GM18870 (cell line): ENCODE measurements around the gene ARHGEF39.

ENCODE experiments used
- ATAC-seq: cut with Tn5 transposase; IDR thresholded peaks from one replicate; pipeline ENCODE4 v1.9.1; 2021; ENCODE audit warnings: moderate library complexity; ENCODE audit not compliant: unreplicated experiment

ARHGEF39 gene

GRCh38 chr9:35691757-35692301 lies 26.8 kb upstream of the ARHGEF39 start:
- ATAC-seq: no peak

- no peak for ATAC-seq
Measured at GRCh38 chr9:35691334-35691650, 26.3 kb upstream of the ARHGEF39 start.

DNA sequence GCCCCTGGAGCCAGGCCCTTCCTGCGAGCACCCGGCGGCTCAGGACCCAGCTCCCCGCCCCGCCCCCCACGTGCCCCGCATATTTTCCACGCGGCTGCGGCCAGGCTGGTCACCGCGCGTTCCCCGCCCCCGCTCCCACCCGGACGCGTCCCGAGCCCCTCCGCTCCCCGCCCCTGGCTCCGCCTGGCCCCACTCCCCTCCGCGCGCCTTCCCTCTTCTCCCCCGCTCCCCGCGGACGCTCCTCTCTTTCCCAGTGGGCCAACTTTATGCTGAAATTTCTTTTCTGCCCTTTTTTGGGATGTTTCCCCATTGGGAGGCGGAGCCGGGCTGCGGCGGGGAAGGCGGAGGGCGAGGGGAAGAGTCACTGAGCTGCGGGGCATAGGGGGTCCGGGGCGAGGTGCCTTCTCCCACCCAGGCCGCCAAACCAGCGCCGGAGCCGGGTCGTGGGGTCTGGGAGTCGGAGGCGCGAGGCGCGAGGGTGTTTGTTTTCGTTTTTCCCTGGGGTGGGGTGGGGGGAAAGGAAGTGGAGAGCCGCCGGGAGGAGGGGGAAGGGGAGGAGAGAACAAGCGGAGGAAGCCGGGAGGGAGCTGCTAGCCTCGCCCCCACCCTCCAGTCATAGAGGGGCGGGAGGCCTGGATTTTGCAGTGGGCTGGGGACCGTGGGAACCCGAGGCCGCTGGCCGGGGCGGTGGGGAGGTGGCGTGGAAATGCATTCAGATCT lies 25.8 kb upstream of the ARHGEF39 start:
- no peak for ATAC-seq

DNA sequence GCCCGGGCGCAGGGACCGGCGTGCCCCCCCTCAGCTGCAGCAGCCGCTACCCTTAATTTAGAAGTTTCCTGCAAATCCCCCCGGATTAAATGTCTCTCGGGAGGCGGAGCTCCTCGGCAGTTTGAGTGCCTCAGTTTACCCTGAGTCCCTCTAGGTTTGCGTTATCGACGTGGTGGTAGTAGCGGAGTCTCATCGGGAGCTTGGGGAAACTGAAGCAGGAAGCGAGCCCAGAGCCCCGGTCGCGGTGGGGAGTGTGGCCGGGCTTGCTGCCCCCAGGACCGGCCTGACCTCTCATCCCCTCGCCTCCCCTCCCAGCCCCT lies 25.3 kb upstream of the ARHGEF39 start:
- ATAC-seq: no peak

GRCh38 chr9:35689542-35690293 lies 24.7 kb upstream of the ARHGEF39 start, which contains the start of gene TPM2:
TSS of gene TPM2 (minus strand) at chr9:35689925. CDS start at chr9:35689817, 108 bp downstream.
- ATAC-seq: no peak

- no peak for ATAC-seq
Measured at GRCh38 chr9:35688558-35689541, 23.9 kb upstream of the ARHGEF39 start.

DNA sequence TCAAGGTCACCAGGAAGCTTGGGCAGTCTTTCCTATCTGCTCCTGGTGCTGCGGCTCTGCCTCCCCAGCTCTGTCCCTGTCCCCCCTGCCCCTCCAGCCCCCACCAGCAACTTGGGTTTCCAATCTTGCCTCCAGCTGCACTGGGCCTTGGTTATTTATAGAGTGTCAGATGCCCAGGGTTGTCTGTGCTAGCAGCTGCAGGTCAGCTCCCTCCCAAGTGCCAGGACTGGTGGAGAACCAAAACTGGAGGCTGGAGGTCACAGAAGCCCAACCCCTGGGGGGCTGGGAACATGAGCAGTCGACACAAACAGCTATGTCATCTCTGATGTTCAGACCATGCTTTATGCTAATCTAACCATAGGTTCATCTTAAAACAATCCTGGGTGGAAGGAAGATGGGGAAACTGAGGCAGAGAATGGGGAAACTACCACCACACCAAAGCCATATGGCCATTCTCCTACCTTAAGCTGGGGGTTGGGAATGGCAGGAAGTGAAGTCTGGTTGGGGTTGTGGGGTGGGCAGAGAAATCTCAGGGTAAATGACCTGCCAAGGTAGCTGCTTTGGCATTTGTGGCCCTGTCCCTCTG lies 23.1 kb upstream of the ARHGEF39 start:
- ATAC-seq: no peak

- ATAC-seq: no peak
Measured at GRCh38 chr9:35687306-35687705, 22.3 kb upstream of the ARHGEF39 start.

DNA sequence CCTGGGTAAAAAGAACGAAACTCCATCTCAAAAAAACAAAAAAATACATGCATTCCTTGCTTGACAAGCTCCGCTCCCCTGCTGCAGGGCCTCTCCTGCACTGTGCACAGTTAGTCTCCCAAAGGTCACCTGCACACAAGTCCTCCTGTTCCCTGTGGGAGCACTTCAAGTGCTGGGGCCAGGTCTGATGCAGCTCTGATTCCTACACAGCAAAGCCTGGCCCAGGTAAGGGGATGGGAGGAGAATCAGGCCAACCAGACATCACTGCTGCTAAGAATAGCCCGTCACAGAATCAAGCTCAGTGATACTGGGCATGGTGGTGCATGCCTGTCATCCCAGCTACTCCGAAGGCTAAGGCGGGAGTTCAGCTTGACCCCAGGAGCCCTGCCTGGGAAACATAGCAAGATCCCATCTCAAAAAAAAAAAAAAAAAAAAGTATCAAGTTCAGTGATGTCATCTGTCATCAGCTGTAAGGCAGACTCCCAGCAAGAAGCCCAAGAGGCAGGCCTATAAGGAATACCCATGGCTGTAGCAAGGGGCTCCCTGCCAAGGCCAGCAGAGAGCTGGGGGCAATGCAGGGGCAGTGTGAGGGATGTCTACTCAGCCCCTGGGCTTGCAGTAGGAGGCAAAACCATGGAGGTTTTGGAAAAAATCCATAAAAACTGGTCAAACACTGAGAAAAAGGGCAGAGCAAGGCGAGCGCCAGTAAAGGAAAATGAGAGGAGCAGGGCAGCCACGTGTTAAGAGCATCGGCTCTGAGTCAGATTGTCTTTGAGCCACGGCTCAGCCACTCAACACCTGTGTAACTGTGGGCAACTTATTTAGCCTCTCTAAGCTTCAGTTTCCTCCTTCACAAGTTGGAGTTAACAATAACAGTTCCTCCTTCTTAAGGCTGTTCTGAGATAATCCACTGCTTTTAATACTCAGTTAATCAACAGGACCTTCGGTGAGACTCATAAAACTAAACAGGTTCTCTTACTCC lies 21.5 kb upstream of the ARHGEF39 start:
- ATAC-seq: no peak

- no peak for ATAC-seq
Measured at GRCh38 chr9:35685506-35685905, 20.5 kb upstream of the ARHGEF39 start.

DNA sequence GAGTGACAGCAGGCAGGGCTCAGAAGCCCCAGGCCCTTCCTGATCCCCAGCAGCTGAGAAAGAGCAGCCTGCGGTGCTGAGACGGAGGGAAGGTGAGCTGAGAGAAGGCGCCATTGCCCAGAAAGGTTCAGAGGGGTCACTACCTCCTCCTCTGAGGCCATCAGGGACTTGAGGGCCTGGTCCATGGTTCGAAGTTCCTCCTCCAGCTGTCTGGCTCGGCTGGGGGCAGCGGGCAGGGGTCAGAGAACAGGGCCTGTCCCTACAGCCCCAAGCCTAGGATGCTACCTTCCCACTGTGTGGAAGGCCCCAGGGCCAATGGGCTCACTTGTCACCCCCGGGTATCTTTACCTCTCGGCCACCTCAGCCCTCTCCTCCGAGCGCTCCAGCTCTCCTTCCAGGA lies 19.9 kb upstream of the ARHGEF39 start:
- ATAC-seq: no peak

DNA sequence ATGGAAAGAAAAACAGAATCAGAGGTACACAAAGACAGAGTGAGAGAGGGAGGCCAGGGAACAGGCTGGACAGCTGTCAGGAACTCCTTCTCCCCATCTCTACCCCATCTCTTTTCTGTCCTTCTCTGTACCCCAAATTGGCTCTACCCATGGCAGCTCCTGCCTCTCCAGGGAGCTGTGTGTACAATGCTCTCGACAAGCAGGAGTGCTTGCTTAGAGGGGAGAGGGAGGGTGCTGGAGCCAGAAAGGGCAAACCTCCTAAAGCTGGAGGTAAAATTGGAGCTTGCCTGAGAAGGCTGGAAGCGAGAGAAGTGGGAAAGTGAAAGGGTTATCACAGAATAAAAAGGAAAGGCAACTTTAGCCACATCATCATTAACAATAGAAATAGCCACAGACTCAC lies 18.3 kb upstream of the ARHGEF39 start:
- no peak for ATAC-seq

DNA sequence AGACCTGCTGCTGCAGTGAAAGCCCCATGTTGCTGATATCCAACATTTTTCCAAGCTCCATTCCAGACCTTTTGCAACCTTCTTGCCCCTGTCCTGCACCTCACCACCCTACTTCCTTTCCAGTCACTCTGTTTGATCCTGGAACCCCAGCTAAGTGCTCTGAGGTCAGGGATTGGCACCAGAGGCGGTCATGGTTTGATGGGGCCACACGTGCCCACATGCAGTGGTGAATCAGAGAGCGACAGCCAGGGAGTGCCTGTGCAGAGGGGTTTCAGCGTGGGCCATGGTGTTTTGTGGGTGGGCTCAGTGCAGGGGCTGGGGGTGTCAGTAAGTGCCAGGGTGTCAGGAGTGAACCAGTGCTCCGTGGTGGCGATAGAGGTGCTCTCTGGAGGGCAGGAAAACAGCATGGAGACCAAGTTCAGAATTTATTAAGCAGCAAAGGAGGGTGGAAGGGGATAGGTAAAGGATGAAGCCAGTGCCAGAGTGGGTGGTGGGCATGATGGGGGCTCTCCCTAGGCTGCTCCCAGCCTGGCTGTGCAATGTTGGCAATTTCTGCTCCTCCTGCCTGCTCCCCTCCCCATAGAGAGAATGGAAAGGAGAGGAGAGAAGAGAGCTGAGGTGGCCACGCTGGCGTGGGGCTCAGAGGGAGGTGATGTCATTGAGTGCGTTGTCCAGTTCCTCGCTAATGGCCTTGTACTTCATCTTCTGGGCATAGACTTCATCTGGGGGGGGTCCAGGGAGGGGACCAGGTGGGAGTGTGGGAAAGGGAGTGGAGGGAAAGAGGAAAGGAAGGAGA lies 17.7 kb upstream of the ARHGEF39 start:
- ATAC-seq: no peak

GRCh38 chr9:35682051-35682450 lies 17.1 kb upstream of the ARHGEF39 start:
- no peak for ATAC-seq

DNA sequence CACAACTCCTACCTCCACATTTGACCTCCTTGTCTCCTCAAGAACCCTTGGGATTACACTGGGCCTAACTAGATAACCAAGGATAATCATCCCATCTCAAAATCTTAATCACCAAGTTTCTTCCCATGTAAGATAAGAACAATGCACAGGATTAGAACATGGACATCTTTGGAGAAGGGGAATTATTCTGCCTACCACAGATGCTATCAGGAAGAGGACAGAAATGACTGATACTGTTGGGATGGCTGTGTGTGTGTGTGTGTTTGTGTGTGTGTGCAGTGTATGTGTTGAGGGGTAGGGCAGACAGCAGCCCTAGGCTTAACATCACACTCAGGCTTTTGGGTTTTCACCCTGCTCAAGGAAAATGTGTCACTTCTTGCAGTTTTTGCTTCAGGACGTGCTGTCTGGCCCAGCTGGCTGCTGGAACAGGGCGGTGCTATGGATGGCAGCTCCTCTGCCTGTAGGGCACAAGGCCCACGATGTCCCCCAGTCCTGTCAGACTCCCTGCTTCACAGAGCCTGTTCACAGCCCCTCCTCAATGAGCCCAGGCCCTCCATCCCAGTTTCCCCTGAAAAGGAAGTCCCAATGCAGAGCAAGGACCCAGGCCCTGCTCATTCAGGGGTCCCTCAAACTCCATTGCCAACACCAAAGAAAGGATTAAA lies 16.5 kb upstream of the ARHGEF39 start:
- ATAC-seq: no peak

DNA sequence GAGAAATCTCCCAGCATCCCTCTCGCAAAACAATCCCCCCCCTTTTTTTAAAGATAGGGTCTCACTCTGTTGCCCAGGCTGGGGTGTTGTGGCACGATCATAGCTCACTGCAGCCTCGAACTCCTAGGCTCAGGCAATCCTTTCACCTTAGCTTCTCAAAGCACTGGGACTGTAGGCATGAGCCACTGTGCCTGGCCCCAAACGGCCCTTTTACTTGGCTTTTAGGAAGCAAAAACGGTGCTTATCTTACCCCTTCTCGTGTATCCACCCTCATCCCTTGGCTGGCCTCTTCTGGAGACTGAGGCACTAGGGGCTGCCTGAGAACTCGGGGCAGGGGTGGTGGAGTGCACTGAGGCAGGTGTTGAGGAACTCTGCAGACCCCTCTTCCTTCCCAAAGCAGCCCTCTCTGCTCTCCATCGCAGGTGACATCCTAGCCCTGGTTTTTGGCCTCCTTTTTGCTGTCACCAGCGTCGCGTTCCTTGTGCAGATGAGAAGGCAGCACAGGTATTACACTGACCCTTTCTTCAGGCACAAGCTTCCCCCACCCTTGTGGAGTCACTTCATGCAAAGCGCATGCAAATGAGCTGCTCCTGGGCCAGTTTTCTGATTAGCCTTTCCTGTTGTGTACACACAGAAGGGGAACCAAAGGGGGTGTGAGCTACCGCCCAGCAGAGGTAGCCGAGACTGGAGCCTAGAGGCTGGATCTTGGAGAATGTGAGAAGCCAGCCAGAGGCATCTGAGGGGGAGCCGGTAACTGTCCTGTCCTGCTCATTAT lies 15.5 kb upstream of the ARHGEF39 start:
- no peak for ATAC-seq

- ATAC-seq: no peak
Measured at GRCh38 chr9:35679766-35680330, 14.9 kb upstream of the ARHGEF39 start.
